Measurements from ENCODE around the gene SIAH3. TPM values are rescaled to one million over a fixed set of nuclear protein-coding genes. Genes with fewer than 3 reads are reported as not detected.
"Not testable (repeated sequence)": the region's sequence is repeated elsewhere in the genome, so short reads cannot be mapped to it uniquely, and the experiment has no call there.

SIAH3 gene
- total RNA-seq, 1 experiment from 2014 or later = not detected

GRCh38 chr13:45875951-45876350 lies 24.4 kb upstream of the SIAH3 start:
- Histone ChIP-seq H3K36me3 (ENCODE audit: low read depth, low read length) (no peaks in the 10 kb centered on the region), H3K9me3 (ENCODE audit: low read length) (no peaks in the 10 kb centered on the region), H3K4me1 (ENCODE audit: insufficient read depth, low read length) (peaks cover 12% of the 10 kb centered on the region), H3K4me3 (ENCODE audit: low read length) (no peak overlapping the region), H3K4me2 (ENCODE audit: low read length) (no peak overlapping the region), H3K27ac (ENCODE audit: low read length) (no peak overlapping the region), H4K20me1 (ENCODE audit: low read length) (no peaks in the 10 kb centered on the region), H3K27me3 (ENCODE audit: low read length) (no peaks in the 10 kb centered on the region), H3K9me2 (replicated peaks; ENCODE audit: low read length) (no peaks in the 10 kb centered on the region), H2AFZ (ENCODE audit: low read length) (no peak overlapping the region), H3F3A (ENCODE audit: low read length, unreplicated experiment) (no peaks in the 10 kb centered on the region), H3K9ac (ENCODE audit: low read length) (no peak overlapping the region), H3K79me2 (ENCODE audit: low read length) (no peaks in the 10 kb centered on the region)
- CTCF ChIA-PET = no interaction called here
- no TSS peak for BruUV-seq (replicated peaks)
- DNase-seq = peak; percentile 63
- intact Hi-C loops (cut with micrococcal nuclease) = no loop called here
- TF ChIP-seq EZH2 (IDR thresholded peaks at IDR 0.05; ENCODE audit: low read length, unreplicated experiment) (no peak), EZH2phosphoT487 (IDR thresholded peaks at IDR 0.05; ENCODE audit: borderline replicate concordance, low read length) (no peak), CTCF (conservative IDR thresholded peaks at IDR 0.05; ENCODE audit: low read depth, low read length) (no peak)
- no peak for ATAC-seq
- POLR2A ChIA-PET (ENCODE audit: unreplicated experiment) = no interaction called here

GRCh38 chr13:45873491-45874325 lies 22.2 kb upstream of the SIAH3 start:
- Histone ChIP-seq H3K36me3 (ENCODE audit: low read depth, low read length) (no peaks in the 10 kb centered on the region), H4K20me1 (ENCODE audit: low read length) (no peaks in the 10 kb centered on the region), H3K4me1 (ENCODE audit: insufficient read depth, low read length) (peaks cover 12% of the 10 kb centered on the region), H3K4me3 (ENCODE audit: low read length) (no peak overlapping the region), H3K4me2 (ENCODE audit: low read length) (0 out of 2 replicates have a peak overlapping the region, but pooled peaks have one; percentile 25), H3K27ac (ENCODE audit: low read length) (no peak overlapping the region), H3K9me3 (ENCODE audit: low read length) (no peaks in the 10 kb centered on the region), H3K79me2 (ENCODE audit: low read length) (no peaks in the 10 kb centered on the region), H3K9ac (ENCODE audit: low read length) (no peak overlapping the region), H3K9me2 (replicated peaks; ENCODE audit: low read length) (no peaks in the 10 kb centered on the region), H3K27me3 (ENCODE audit: low read length) (no peaks in the 10 kb centered on the region), H3F3A (ENCODE audit: low read length, unreplicated experiment) (no peaks in the 10 kb centered on the region), H2AFZ (ENCODE audit: low read length) (no peak overlapping the region)
- POLR2A ChIA-PET (ENCODE audit: unreplicated experiment) = interaction anchor here (0.6 kb wide), 1 partner anchor 352 kb away, joined by 3 read pairs; no protein-coding TSS in a partner anchor
- peak; percentile 60 for ATAC-seq
- TF ChIP-seq EZH2phosphoT487 (IDR thresholded peaks at IDR 0.05; ENCODE audit: borderline replicate concordance, low read length) (no peak), EZH2 (IDR thresholded peaks at IDR 0.05; ENCODE audit: low read length, unreplicated experiment) (no peak), CTCF (conservative IDR thresholded peaks at IDR 0.05; ENCODE audit: low read depth, low read length) (no peak)
- peak; percentile 63 for DNase-seq
- intact Hi-C loops (cut with micrococcal nuclease) = no loop called here
- BruUV-seq (replicated peaks) = no TSS peak
- CTCF ChIA-PET = no interaction called here

GRCh38 chr13:45872566-45872965 lies 21.0 kb upstream of the SIAH3 start:
- H3K9ac ChIP-seq (ENCODE audit: low read length) = no peak overlapping the region
- no peaks in the 10 kb centered on the region for H4K20me1 ChIP-seq (ENCODE audit: low read length)
- H3K4me2 ChIP-seq (ENCODE audit: low read length) = no peak overlapping the region
- ChIA-PET POLR2A (ENCODE audit: unreplicated experiment) (no interaction called here), CTCF (no interaction called here)
- no peak overlapping the region for H2AFZ ChIP-seq (ENCODE audit: low read length)
- H3K9me2 ChIP-seq (replicated peaks; ENCODE audit: low read length) = no peaks in the 10 kb centered on the region
- DNase-seq = no peak
- no peaks in the 10 kb centered on the region for H3K79me2 ChIP-seq (ENCODE audit: low read length)
- H3K27ac ChIP-seq (ENCODE audit: low read length) = no peak overlapping the region
- intact Hi-C loops (cut with micrococcal nuclease) = no loop called here
- H3K4me1 ChIP-seq (ENCODE audit: insufficient read depth, low read length) = peaks cover 12% of the 10 kb centered on the region
- BruUV-seq (replicated peaks) = no TSS peak
- no peaks in the 10 kb centered on the region for H3F3A ChIP-seq (ENCODE audit: low read length, unreplicated experiment)
- no peak for TF ChIP-seq EZH2phosphoT487 (IDR thresholded peaks at IDR 0.05; ENCODE audit: borderline replicate concordance, low read length)
- no peak for TF ChIP-seq CTCF (conservative IDR thresholded peaks at IDR 0.05; ENCODE audit: low read depth, low read length)
- no peak for TF ChIP-seq EZH2 (IDR thresholded peaks at IDR 0.05; ENCODE audit: low read length, unreplicated experiment)
- no peaks in the 10 kb centered on the region for H3K27me3 ChIP-seq (ENCODE audit: low read length)
- no peak overlapping the region for H3K4me3 ChIP-seq (ENCODE audit: low read length)
- ATAC-seq = no peak
- H3K36me3 ChIP-seq (ENCODE audit: low read depth, low read length) = no peaks in the 10 kb centered on the region
- H3K9me3 ChIP-seq (ENCODE audit: low read length) = no peaks in the 10 kb centered on the region

- intact Hi-C loops (cut with micrococcal nuclease); BruUV-seq (replicated peaks); ATAC-seq: not testable (repeated sequence)
These were observed 19.6 kb upstream of the SIAH3 start for GRCh38 chr13:45871201-45871600.

More at GRCh38 chr13:45871201-45871600, 19.6 kb upstream of the SIAH3 start:
- H4K20me1 ChIP-seq (ENCODE audit: low read length); H3K4me3 ChIP-seq (ENCODE audit: low read length); H3K9me3 ChIP-seq (ENCODE audit: low read length); H3K4me2 ChIP-seq (ENCODE audit: low read length); H3K27ac ChIP-seq (ENCODE audit: low read length); H3K9ac ChIP-seq (ENCODE audit: low read length); POLR2A ChIA-PET (ENCODE audit: unreplicated experiment); DNase-seq; CTCF ChIA-PET; H3F3A ChIP-seq (ENCODE audit: low read length, unreplicated experiment); H3K9me2 ChIP-seq (replicated peaks; ENCODE audit: low read length); H3K79me2 ChIP-seq (ENCODE audit: low read length); H3K36me3 ChIP-seq (ENCODE audit: low read depth, low read length); H3K4me1 ChIP-seq (ENCODE audit: insufficient read depth, low read length); H3K27me3 ChIP-seq (ENCODE audit: low read length); H2AFZ ChIP-seq (ENCODE audit: low read length): not testable (repeated sequence)

Measured in PC-3 (cell line).